Thyroid gland (tissue), 4 donors: Measurements from ENCODE around the gene SRP19. TPM values are rescaled to one million over a fixed set of nuclear protein-coding genes. Genes with fewer than 3 reads are reported as not detected.
"Not testable (repeated sequence)": the region's sequence is repeated elsewhere in the genome, so short reads cannot be mapped to it uniquely, and the experiment has no call there.

ENCODE experiments used
- DNase-seq, 2 donors: peaks; one replicate each; pipeline ENCODE4 v3.0.0-alpha.2; 2019
- H3K27ac ChIP-seq, 3 donors: fragments of 200-600 bp; sonication (generic); 1 replicate in 2 of 3; 2 replicates in 1 of 3; pipeline ENCODE4 v1.5.1; 2016 to 2019; ENCODE audit warnings: mild to moderate bottlenecking in 1 of 3, moderate library complexity in 1 of 3
- H3K27me3 ChIP-seq: fragments of 200-600 bp; sonication (generic); one replicate; pipeline ENCODE4 v1.5.1; 2019
- H3K36me3 ChIP-seq, 2 donors: fragments of 200-600 bp; sonication (generic); one replicate each; pipeline ENCODE4 v1.5.1; 2016 to 2019
- H3K4me1 ChIP-seq, 2 donors: fragments of 200-600 bp; sonication (generic); one replicate each; pipeline ENCODE4 v1.5.1; 2017 to 2019
- H3K4me3 ChIP-seq, 3 donors: fragments of 200-600 bp; sonication (generic); replicated peaks in 1 of 3; 1 replicate in 2 of 3; 2 replicates in 1 of 3; pipeline ENCODE4 v1.5.1; 2016; ENCODE audit warnings: mild to moderate bottlenecking in 1 of 3
- H3K9me3 ChIP-seq: fragments of 200-600 bp; sonication (generic); one replicate; pipeline ENCODE4 v1.5.1; 2017
- CTCF ChIP-seq, 6 experiments: fragments of 200-600 bp in 3 of 6; fragments of 450-650 bp in 3 of 6; sonication (generic) in 3 of 6; IDR thresholded peaks; one replicate each; pipeline ENCODE4 v1.5.1; 2016 to 2019; ENCODE audit warnings: antibody characterized with exemption in 6 of 6, mild to moderate bottlenecking in 2 of 6, inconsistent platforms in 1 of 6, moderate library complexity in 1 of 6
- POLR2A ChIP-seq, 2 donors: fragments of 450-650 bp; IDR thresholded peaks; one replicate each; pipeline ENCODE4 v1.6.1; 2017; ENCODE audit warnings: antibody characterized with exemption in 2 of 2, mild to moderate bottlenecking in 2 of 2, moderate library complexity in 1 of 2
- WGBS, 2 donors: methylation state at CpG; one replicate each; pipeline ENCODE4 v1.1.5; 2017; 5-methylcytosine and 5-hydroxymethylcytosine counted together
- intact Hi-C: fragments of 100-400 bp; cut with DNase I; formaldehyde crosslinking; loops from one replicate; pipeline ENCODE4 v1.15.1; 2023
- total RNA-seq, 4 donors: library from RNA; depleted of rRNA; stranded (reverse); fragments of >200 nt; gene quantifications; one replicate each; pipeline ENCODE4 v1.2.3, GENCODE V29; 2016

The SRP19 gene
- total RNA-seq, 4 donors from 2014 or later, result 54.5 to 82.6 (median 76.5) TPM

GRCh38 chr5:112854651-112855050 lies 6.4 kb upstream of the SRP19 start:
- no peaks in the 10 kb centered on the region for H3K9me3 ChIP-seq
- 72 to 73% methylated on average over 1 of the region's 1 CpG for WGBS, 2 donors
- no peak overlapping the region for H3K27ac ChIP-seq
- intact Hi-C loops, result loop anchor here (5.0 kb wide), 1 partner anchor 68 kb away; the partner anchor contains the start of gene REEP5
- H3K4me1 ChIP-seq, result no peaks in the 10 kb centered on the region
- H3K4me3 ChIP-seq, result no peak overlapping the region
- no peaks in the 10 kb centered on the region for H3K27me3 ChIP-seq
- no peak for TF ChIP-seq CTCF (IDR thresholded peaks at IDR 0.05)
- no peak for TF ChIP-seq POLR2A (IDR thresholded peaks at IDR 0.05)
- no peak for DNase-seq
- no peaks in the 10 kb centered on the region for H3K36me3 ChIP-seq

GRCh38 chr5:112857866-112858265 lies 3.2 kb upstream of the SRP19 start:
- Histone ChIP-seq H3K27ac (no peak overlapping the region), H3K36me3 (no peaks in the 10 kb centered on the region), H3K27me3 (no peaks in the 10 kb centered on the region), H3K9me3 (no peaks in the 10 kb centered on the region), H3K4me3 (no peak overlapping the region), H3K4me1 (peaks cover 13 to 16% of the 10 kb centered on the region in 2 donors)
- DNase-seq, result no peak
- TF ChIP-seq CTCF (IDR thresholded peaks at IDR 0.05) (no peak), POLR2A (IDR thresholded peaks at IDR 0.05) (no peak)
- intact Hi-C loops, result loop anchor here (5.0 kb wide), 1 partner anchor 64 kb away; the partner anchor contains the start of gene REEP5

DNA sequence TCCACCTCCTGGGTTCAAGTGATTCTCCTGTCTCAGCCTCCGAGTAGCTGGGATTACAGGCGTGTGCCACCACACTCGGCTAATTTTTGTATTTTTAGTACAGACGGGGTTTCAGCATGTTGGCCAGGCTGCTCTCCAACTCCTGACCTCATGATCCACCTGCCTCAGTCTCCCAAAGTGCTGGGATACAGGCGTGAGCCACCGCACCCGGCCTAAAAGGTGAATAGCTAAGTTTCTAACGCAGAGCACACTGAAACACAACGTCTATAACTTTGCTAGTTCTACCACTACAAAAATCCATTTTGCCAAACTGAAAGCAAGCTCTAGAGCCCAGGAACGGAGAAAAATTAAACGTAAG lies 537 bp upstream of the SRP19 start:
- H3K27me3 ChIP-seq, H3K36me3 ChIP-seq, DNase-seq, intact Hi-C loops, H3K9me3 ChIP-seq: not testable (repeated sequence)
- WGBS, 2 donors, result 75 to 76% methylated on average over 11 of the region's 11 CpGs
- Histone ChIP-seq H3K27ac (peak overlapping the region; percentile 21 to 79 (median 65)), H3K4me1 (peaks cover 19 to 30% of the 10 kb centered on the region in 2 donors), H3K4me3 (peak overlapping the region in 2 of 3 donors; percentile 32 to 64)

DNA sequence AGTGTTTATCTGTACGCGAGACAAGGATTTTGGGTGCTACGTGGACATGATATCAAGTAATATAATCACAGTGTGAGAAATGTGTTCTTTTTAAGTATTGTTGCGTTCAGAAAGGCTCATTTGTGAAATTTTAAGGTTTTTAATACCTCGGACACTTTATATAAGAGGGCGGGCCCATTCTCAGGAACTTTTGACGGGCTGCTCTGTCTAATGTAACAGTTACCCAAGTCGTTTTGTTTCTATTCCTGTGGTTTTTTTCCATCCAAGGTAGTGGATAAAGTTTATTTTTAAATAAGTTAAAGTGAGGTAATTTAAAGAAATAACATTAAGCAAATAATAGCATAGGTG lies 525 bp downstream of the SRP19 start:
- WGBS, 2 donors, result 0 to 1% methylated on average over 8 of the region's 8 CpGs
- DNase-seq, result no peak

DNA sequence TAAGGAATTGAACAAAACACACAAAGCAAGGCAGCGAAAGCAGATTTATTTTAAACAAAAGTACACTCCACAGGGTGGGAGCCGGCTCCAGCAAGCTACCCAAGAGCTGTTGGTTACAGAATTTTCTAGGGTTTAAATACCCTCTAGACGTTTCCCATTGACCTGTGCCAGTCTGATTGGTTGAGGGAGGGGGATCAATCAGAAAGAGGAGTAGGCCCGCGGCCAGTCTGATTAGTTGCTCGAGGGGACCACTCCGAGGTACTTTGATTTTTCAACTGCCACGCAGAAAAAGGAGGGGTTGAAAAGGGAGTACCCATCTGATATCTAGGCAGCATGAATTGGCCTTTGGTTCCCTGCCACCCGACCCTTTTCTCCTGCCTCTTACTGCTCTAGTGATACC lies 998 bp downstream of the SRP19 start:
- TF ChIP-seq POLR2A (IDR thresholded peaks at IDR 0.05), result no peak
- TF ChIP-seq CTCF (IDR thresholded peaks at IDR 0.05), result no peak
- intact Hi-C loops, result no loop called here
- Histone ChIP-seq H3K9me3 (no peaks in the 10 kb centered on the region), H3K4me1 (peaks cover 19 to 30% of the 10 kb centered on the region in 2 donors), H3K36me3 (peaks cover 10 to 16% of the 10 kb centered on the region in 2 donors), H3K27me3 (no peaks in the 10 kb centered on the region), H3K27ac (peak overlapping the region in 2 of 3 donors; percentile 65 to 79), H3K4me3 (peak overlapping the region; percentile 64 to 93 (median 73))
- DNase-seq, result no peak
- WGBS, 2 donors, result 24 to 40% methylated on average over 9 of the region's 9 CpGs

More for the DNA sequence above, 525 bp downstream of the SRP19 start:
- Histone ChIP-seq H3K27me3 (no peaks in the 10 kb centered on the region), H3K4me1 (peaks cover 19 to 30% of the 10 kb centered on the region in 2 donors), H3K4me3 (peak overlapping the region; percentile 64 to 93 (median 73)), H3K27ac (peak overlapping the region; percentile 20 to 79 (median 65)), H3K9me3 (no peaks in the 10 kb centered on the region), H3K36me3 (peaks cover 6 to 12% of the 10 kb centered on the region in 2 donors)
- TF ChIP-seq POLR2A (IDR thresholded peaks at IDR 0.05) (no peak), CTCF (IDR thresholded peaks at IDR 0.05) (no peak)
- intact Hi-C loops, result no loop called here

DNA sequence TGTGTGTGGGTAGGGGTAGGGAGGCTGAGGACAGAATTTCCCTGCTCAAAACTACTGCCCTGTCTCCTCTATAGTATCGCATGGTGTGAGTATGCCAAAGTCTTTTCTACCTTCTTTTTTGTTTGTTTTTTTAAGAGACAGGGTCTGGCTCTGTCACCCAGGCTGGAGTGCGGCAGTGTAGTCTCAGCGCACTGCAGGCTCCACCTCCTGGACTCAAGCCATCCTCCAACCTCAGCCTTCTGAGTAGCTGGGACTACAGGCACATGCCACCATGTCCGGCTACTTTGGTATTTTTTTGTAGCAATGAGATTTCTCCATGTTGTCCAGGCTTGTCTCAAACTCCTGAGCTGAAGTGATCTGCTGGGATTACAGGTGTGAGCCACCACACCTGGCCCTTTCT lies 2.5 kb downstream of the SRP19 start:
- no peak for TF ChIP-seq CTCF (IDR thresholded peaks at IDR 0.05)
- no peak for TF ChIP-seq POLR2A (IDR thresholded peaks at IDR 0.05)
- DNase-seq, result peak; percentile 91 to 93
- intact Hi-C loops, result no loop called here
- Histone ChIP-seq H3K27me3 (no peaks in the 10 kb centered on the region), H3K9me3 (no peaks in the 10 kb centered on the region), H3K36me3 (peaks cover 20 to 30% of the 10 kb centered on the region in 2 donors), H3K4me1 (peaks cover 19 to 30% of the 10 kb centered on the region in 2 donors), H3K27ac (peak overlapping the region in 1 of 3 donors; percentile 59), H3K4me3 (no peak overlapping the region)
- WGBS, 2 donors, result 21 to 23% methylated on average over 4 of the region's 4 CpGs
